NCI-H524 treated with DMSO at 0.1 percent for 48 hours (cell line): ENCODE data around the gene GZMB.
"Not testable (repeated sequence)": the region's sequence is repeated elsewhere in the genome, so short reads cannot be mapped to it uniquely, and the experiment has no call there.

Experiments used
- DNase-seq: peaks from one replicate; lab custom pipeline; 2025; lab: John Stamatoyannopoulos, UW

GZMB gene

GRCh38 chr14:24631749-24632335 is 2.1 kb downstream of the GZMB start:
- DNase-seq, result no peak

GRCh38 chr14:24630872-24631477 is 3.0 kb downstream of the GZMB start:
- DNase-seq, result no peak

DNA sequence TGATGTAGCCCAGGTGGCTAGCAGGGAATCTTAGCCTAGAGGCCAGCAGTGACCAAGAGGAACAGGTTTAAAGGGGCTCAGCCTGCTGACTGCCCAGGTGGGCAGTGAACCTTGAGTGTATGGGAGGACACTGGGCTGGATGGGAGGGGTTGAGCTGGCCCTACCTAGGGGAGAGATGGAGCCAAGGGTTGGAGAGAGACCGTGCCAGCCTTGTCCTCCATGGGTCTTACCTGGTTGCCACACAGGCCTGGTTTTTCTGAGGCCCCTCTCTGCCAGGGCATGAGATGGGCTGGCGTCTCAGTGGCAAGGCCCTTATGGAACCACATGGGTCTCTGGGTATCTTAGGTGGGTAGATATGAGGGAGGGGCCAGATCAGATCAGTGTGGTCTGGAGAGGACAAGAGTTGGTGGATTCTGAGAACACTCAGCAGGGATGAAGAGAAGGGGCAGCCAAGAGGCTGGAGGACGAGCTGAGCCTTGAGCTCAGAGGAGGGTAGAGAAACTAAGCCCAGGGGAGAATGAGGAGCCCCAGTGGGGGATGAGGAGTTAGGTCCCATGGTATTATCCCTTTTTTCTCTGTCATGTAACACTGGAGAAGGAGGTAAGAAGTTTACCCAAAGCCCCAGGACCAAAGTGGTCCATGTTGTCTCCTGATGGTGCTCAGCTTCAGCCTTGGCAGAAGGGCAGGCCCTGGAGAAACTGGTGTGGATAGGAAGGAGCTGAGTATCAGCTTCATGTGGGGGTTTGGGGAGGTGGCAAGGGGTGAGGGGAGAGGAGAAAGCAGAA is 3.7 kb downstream of the GZMB start:
- DNase-seq, result no peak

DNA sequence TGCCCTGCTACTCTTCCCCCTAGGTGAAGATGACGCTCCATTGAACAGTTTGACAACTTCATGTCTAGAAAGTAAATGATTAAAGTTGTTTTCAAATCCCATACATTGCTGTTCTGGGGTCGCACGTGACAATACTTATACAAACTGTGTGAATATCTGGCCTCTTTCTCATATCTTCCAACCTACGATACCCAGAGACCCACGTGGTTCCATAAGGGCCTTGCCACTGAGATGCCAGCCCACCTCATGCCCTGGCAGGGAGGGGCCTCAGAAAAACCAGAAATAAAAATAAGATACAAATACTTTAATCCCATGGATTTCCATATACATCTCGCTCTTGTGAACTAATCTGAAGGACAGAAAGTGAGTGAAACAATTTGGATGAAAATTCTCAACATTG is 4.5 kb downstream of the GZMB start:
- no peak for DNase-seq

DNA sequence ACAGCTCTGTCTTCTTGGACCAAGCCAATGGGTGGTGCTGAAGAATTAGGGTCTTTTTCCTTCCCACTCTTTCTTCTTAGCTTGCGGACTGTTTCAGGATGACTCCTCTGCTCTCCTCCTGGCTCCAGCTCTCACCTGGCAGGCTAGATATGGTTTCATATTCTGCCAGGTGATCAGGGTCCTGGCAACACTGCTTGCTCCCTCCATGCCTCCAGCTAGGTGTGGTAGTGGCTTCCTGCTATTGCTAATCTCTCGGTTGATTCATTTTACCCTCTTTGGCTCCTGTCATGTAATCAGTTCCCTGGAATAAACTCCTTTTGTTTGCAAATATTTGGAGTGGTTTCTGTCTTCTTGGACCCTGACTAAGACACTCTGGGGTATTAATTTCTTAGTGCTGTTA is 20.2 kb downstream of the GZMB start:
- no peak for DNase-seq

DNA sequence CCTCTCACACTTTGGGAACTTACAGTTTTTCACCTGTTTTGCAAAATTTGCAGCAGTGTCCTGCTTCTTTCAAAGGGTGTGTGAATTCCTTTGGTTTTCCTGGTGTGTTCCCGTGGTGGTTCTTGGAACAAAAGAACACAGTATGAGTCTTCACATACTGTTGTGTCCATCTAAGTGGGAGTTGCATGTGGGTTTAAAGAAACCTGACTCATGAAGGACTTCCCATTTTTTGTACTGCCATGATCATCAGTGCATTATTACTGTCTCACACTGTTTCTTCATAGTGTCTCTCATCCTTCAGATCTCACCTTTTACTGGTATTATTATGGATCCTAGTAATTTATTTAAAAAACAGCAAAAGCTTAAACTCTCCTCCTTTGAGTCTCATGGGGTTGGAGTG is 20.7 kb downstream of the GZMB start:
- DNase-seq, result no peak

- DNase-seq, result no peak
These were observed 21.8 kb downstream of the GZMB start for GRCh38 chr14:24612196-24612595.

DNA sequence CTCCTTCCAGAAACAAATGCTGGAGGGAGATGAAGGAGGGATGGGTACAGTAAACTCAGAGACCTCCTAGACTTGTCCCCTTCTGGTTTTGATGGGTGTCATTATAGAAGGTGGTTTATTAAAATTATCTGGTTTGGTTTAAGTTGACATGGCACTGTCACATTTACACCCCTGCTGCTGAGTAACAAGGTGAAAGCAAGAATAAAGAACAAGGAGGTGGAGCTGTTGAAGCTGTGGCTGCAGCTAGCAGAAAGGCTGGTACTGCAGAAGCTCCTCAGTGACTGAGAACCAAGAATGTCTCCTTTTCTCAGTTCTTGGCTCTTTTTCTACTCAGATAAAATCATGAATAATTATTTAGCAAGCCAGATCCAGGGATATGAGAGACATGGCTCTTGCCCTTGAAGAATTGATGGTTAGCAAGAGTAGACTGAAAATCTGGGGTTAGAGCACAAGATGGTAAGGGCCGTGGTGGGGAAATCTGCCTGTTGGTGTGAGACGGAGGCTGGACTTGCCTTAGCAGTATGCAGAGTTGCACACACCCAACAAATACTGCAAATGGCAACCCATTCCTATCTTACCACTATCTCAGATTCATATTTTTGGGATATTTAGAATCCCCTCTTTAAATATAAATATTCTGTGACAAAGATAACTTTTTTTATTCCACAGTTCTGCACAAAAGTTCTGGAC is 24.2 kb downstream of the GZMB start, which contains the start of gene GZMH:
Gene GZMH, minus strand, starts transcription at position 31 of the 690 bp plus-strand sequence. CDS start 72 bp downstream, outside the sequence.
- no peak for DNase-seq

GRCh38 chr14:24607635-24608514 is 26.1 kb downstream of the GZMB start:
- no peak for DNase-seq

DNA sequence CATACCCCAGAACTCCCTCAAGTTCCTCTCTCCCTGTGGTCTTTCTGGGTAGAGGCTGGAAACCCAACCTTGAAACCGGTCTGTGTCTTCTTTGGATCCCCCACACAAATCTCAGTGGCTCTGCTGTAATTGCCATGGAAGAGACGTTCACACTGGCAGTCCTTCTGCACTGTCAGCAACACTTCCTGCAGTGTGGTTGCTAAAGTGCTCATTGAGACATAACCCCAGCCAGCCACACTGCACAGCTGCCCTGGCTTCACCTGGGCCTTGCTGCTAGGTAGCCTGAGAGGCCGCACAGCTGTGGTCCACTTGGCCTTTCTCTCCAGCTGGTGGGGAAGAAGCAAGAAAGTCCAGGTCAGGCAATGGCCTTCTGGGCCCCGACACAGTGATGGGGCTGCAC is 26.9 kb downstream of the GZMB start:
- no peak for DNase-seq

GRCh38 chr14:24606297-24606696 is 27.7 kb downstream of the GZMB start:
- DNase-seq, result no peak

GRCh38 chr14:24605435-24606190 is 28.4 kb downstream of the GZMB start:
- no peak for DNase-seq

- DNase-seq, result no peak
These were observed 36.6 kb downstream of the GZMB start for GRCh38 chr14:24597403-24597802.

DNA sequence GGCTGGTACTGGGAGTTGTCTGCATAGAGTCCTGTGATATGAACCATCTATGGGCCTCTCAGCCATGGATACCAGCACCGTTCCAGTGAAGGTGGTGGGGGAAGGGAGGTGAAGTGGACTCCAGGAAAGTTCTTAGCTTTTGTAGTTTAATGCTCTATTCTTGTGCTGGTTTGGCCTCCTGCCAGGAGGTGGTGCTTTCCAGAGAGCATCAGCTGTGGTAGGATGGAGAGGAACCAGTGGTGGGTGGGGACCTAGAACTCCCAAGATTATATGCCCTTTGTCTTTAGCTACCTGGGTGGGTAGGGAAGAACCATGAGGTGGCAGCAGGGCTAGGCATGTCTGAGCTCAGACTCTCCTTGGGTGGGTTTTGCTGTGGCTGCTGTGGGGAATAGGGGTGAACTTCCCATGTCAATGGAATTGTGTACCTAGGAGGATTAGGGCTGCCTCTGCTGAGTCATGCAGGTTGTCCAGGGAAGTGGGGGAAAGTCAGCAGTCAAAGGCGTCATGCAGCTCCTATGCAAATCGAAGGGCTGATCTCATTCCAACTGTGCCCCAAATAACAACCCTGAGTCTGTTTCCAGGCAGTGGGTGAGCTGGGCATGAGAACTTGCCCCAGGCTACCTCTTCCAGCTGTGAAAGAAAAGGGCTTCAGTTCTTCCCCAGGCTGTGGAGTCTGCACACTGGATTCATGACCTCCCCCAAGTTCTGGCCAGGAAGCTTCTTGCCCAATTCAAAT is 38.7 kb downstream of the GZMB start:
- no peak for DNase-seq

DNA sequence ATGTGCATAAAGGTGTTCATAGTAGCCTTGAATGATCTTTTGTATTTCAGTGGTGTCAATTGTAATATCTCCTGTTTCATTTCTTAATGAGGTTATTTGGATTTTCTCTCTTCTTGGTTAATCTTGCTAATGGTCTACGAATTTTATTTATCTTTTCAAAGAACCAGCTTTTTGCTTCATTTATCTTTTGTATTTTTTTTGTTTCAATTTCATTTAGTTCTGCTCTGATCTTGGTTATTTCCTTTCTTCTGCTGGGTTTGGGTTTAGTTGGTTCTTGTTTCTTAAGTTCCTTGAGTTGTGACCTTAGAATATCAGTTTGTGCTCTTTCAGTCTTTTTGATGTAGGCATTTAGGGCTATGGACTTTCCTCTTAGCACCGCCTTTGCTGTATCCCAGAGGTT is 43.0 kb downstream of the GZMB start:
- not testable (repeated sequence) for DNase-seq

DNA sequence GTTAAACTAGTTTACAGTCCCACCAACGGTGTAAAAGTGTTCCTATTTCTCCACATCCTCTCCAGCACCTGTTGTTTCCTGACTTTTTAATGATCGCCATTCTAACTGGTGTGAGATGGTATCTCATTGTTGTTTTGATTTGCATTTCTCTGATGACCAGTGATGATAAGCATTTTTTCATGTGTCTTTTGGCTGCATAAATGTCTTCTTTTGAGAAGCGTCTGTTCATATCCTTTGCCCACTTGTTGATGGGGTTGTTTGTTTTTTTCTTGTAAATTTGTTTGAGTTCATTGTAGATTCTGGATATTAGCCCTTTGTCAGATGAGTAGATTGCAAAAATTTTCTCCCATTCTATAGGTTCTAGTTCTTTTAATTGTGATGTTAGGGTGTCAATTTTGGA is 49.6 kb downstream of the GZMB start:
- not testable (repeated sequence) for DNase-seq
